ENCODE results near the gene MRPL53. TPM values are rescaled to one million over a fixed set of nuclear protein-coding genes. Genes with fewer than 3 reads are reported as not detected.

MRPL53 gene
- total RNA-seq (2022) (88.4 and 102 TPM in 2 replicates), Bru-seq, nascent RNA (percentile 97 among the genes with signal in this experiment), BruChase-seq, experiment 1, labeled RNA remaining after a 2-hour chase (percentile 96 among the genes with signal in this experiment), BruChase-seq, experiment 2, labeled RNA remaining after a 6-hour chase (percentile 97 among the genes with signal in this experiment)
- long read RNA-seq, transcript MRPL53-201 (3 exons, 1,162 nt): major isoform, 54 of 59 reads
- long read RNA-seq, partial matches to known transcripts: 1 of 59 reads
- long read RNA-seq, other reads (novel, unspliced or antisense): 0 of 59 reads

- Histone ChIP-seq H3K4me3 (ENCODE audit: low read depth, low read length) (peak within 1 kb of the TSS; percentile 65), H3K27me3 (replicated peaks; ENCODE audit: control insufficient read depth, insufficient read depth, low read length) (no peaks in the 10 kb centered on the region), H3K4me1 (peaks cover 4% of the 10 kb centered on the region; the same call in 1 of the 2 replicates), H3K9me3 (no peaks in the 10 kb centered on the region), H3K36me3 (ENCODE audit: control insufficient read depth, insufficient read depth, low read length) (no peaks in the 10 kb centered on the region)
- Mint-ChIP-seq H3K36me3 (ENCODE audit: insufficient read depth, unreplicated experiment) (peaks cover 48% of the 10 kb centered on the region), H3K4me1 (ENCODE audit: low read depth, unreplicated experiment) (peaks cover 8% of the 10 kb centered on the region), H3K4me3 (ENCODE audit: unreplicated experiment) (peak within 1 kb of the TSS; percentile 93), H3K27ac (ENCODE audit: unreplicated experiment) (peak within 1 kb of the TSS; percentile 95), H3K9me3 (ENCODE audit: unreplicated experiment) (no peaks in the 10 kb centered on the region), H3K27me3 (ENCODE audit: insufficient read depth, unreplicated experiment) (no peaks in the 10 kb centered on the region)
- no peak for TF ChIP-seq CTCF (IDR thresholded peaks at IDR 0.05; ENCODE audit: insufficient read depth in 1 of 2, low read depth in 1 of 2, low read length in 1 of 2, severe bottlenecking in 1 of 2, unreplicated experiment in 1 of 2)
- intact Hi-C loops (cut with micrococcal nuclease; ENCODE audit: unreplicated experiment): loop anchor here (1.0 kb wide), 4 partner anchors 11 to 115 kb away; partner anchors contain the start of genes AUP1, HTRA2, TTC31 and WBP1
- BruUV-seq (replicated peaks): TSS peak; percentile 89
- POLR2A ChIA-PET: interaction anchor here (0.6 to 2.4 kb wide), 6 partner anchors 10 to 32 kb away, joined by 3 to 20 read pairs (median 4); partner anchors contain the start of genes CCDC142, TTC31 and WBP1
- peak; percentile 97 for DNase-seq
- CTCF ChIA-PET: interaction anchor here (0.6 to 1.7 kb wide), 6 partner anchors 10 to 691 kb away, joined by 3 to 7 read pairs (median 6); partner anchors contain the start of genes CCDC142, TTC31 and WBP1
Observed at GRCh38 chr2:74472086-74472944, at the start of gene MRPL53. Gene MRPL53 (minus strand): TSS chr2:74472680. CDS start chr2:74472660, 20 bp downstream.

- POLR2A ChIA-PET: interaction anchor here (0.8 to 1.1 kb wide), 2 partner anchors 13 to 21 kb away, joined by 3 to 5 read pairs; partner anchors contain the start of gene HTRA2
- H3K27me3 Mint-ChIP-seq (ENCODE audit: insufficient read depth, unreplicated experiment): peaks cover 8% of the 10 kb centered on the region
Observed at GRCh38 chr2:74516650-74517049, 44.2 kb upstream of the MRPL53 start.

More at GRCh38 chr2:74516650-74517049, 44.2 kb upstream of the MRPL53 start:
- Mint-ChIP-seq H3K4me3 (ENCODE audit: unreplicated experiment) (peak overlapping the region; percentile 72), H3K4me1 (ENCODE audit: low read depth, unreplicated experiment) (no peaks in the 10 kb centered on the region), H3K9me3 (ENCODE audit: unreplicated experiment) (no peaks in the 10 kb centered on the region), H3K27ac (ENCODE audit: unreplicated experiment) (peak overlapping the region; percentile 2), H3K36me3 (ENCODE audit: insufficient read depth, unreplicated experiment) (no peaks in the 10 kb centered on the region)
- no peaks in the 10 kb centered on the region for H3K4me1 ChIP-seq
- CTCF ChIA-PET: interaction anchor here (0.9 to 1.0 kb wide), 2 partner anchors 13 to 34 kb away, joined by 3 read pairs; partner anchors contain the start of genes CCDC142 and TTC31
- no peak for TF ChIP-seq CTCF (IDR thresholded peaks at IDR 0.05; ENCODE audit: insufficient read depth in 1 of 2, low read depth in 1 of 2, low read length in 1 of 2, severe bottlenecking in 1 of 2, unreplicated experiment in 1 of 2)
- H3K9me3 ChIP-seq: no peaks in the 10 kb centered on the region
- no peaks in the 10 kb centered on the region for H3K36me3 ChIP-seq (ENCODE audit: control insufficient read depth, insufficient read depth, low read length)
- peak overlapping the region; percentile 60 for H3K4me3 ChIP-seq (ENCODE audit: low read depth, low read length)
- intact Hi-C loops (cut with micrococcal nuclease; ENCODE audit: unreplicated experiment): loop anchor here (1.0 kb wide), 1 partner anchor 13 kb away; the partner anchor contains the start of genes AUP1 and HTRA2
- BruUV-seq (replicated peaks): TSS peak; percentile 41
- H3K27me3 ChIP-seq (replicated peaks; ENCODE audit: control insufficient read depth, insufficient read depth, low read length): no peaks in the 10 kb centered on the region
- DNase-seq: no peak

All from Caco-2 (cell line).